ENCODE results near the gene TGIF1. TPM values are rescaled to one million over a fixed set of nuclear protein-coding genes. Genes with fewer than 3 reads are reported as not detected.

The TGIF1 gene
- total RNA-seq, 1 experiment from 2014 or later, result 126 TPM

- DNase-seq (ENCODE audit: low spot score), result no peak
Measured at GRCh38 chr18:3434685-3435084, 15.3 kb upstream of the TGIF1 start.

GRCh38 chr18:3440341-3440740 is 9.6 kb upstream of the TGIF1 start:
- DNase-seq (ENCODE audit: low spot score), result no peak

- peak; percentile 75 for DNase-seq (ENCODE audit: low spot score)
Measured at GRCh38 chr18:3441290-3441689, 8.7 kb upstream of the TGIF1 start.

- DNase-seq (ENCODE audit: low spot score), result no peak
Measured at GRCh38 chr18:3442919-3443318, 7.1 kb upstream of the TGIF1 start.

GRCh38 chr18:3444296-3444695 is 5.7 kb upstream of the TGIF1 start:
- DNase-seq (ENCODE audit: low spot score), result no peak

- DNase-seq (ENCODE audit: low spot score), result no peak
Measured at GRCh38 chr18:3444954-3445353, 5.0 kb upstream of the TGIF1 start.

GRCh38 chr18:3447068-3447894 is 2.7 kb upstream of the TGIF1 start:
- DNase-seq (ENCODE audit: low spot score), result peak; percentile 46

- peak; percentile 95 for DNase-seq (ENCODE audit: low spot score)
Measured at GRCh38 chr18:3447895-3448837, 1.8 kb upstream of the TGIF1 start.

GRCh38 chr18:3448838-3449511 is 997 bp upstream of the TGIF1 start:
- peak; percentile 90 for DNase-seq (ENCODE audit: low spot score)

- no peak for DNase-seq (ENCODE audit: low spot score)
Measured at GRCh38 chr18:3449512-3450011, 410 bp upstream of the TGIF1 start.

- no peak for DNase-seq (ENCODE audit: low spot score)
Measured at GRCh38 chr18:3450799-3451182, 819 bp downstream of the TGIF1 start.

GRCh38 chr18:3451183-3451988 is 1.4 kb downstream of the TGIF1 start:
- peak; percentile 73 for DNase-seq (ENCODE audit: low spot score)

GRCh38 chr18:3451989-3452749 is 2.2 kb downstream of the TGIF1 start:
- DNase-seq (ENCODE audit: low spot score), result peak; percentile 33

- DNase-seq (ENCODE audit: low spot score), result no peak
Measured at GRCh38 chr18:3452750-3453539, 3.0 kb downstream of the TGIF1 start.

- peak; percentile 85 for DNase-seq (ENCODE audit: low spot score)
Measured at GRCh38 chr18:3453540-3454364, 3.8 kb downstream of the TGIF1 start.

GRCh38 chr18:3454365-3455089 is 4.6 kb downstream of the TGIF1 start:
- DNase-seq (ENCODE audit: low spot score), result peak; percentile 65

GRCh38 chr18:3455090-3455635 is 5.2 kb downstream of the TGIF1 start:
- DNase-seq (ENCODE audit: low spot score), result no peak
